ENCODE results near the gene ERC1. TPM values are rescaled to one million over a fixed set of nuclear protein-coding genes. Genes with fewer than 3 reads are reported as not detected.

ERC1 gene
- total RNA-seq, 2 donors from 2014 or later, result 40.3 to 43.0 TPM

GRCh38 chr12:1445807-1446206, 454.8 kb downstream of the ERC1 start:
- no peaks in the 10 kb centered on the region for H3K4me1 ChIP-seq
- H3K9me3 ChIP-seq, result no peaks in the 10 kb centered on the region
- peaks cover 18% of the 10 kb centered on the region for H3K36me3 ChIP-seq
- no peak for DNase-seq (ENCODE audit: low spot score)
- no peak overlapping the region for H3K27ac ChIP-seq
- no peaks in the 10 kb centered on the region for H3K27me3 ChIP-seq
- TF ChIP-seq CTCF (IDR thresholded peaks at IDR 0.05), result no peak
- H3K4me3 ChIP-seq, result no peak overlapping the region

GRCh38 chr12:1448336-1448735, 457.3 kb downstream of the ERC1 start:
- Histone ChIP-seq H3K4me3 (no peak overlapping the region), H3K9me3 (no peaks in the 10 kb centered on the region), H3K36me3 (peaks cover 18% of the 10 kb centered on the region), H3K27ac (no peak overlapping the region), H3K4me1 (no peaks in the 10 kb centered on the region), H3K27me3 (no peaks in the 10 kb centered on the region)
- TF ChIP-seq CTCF (IDR thresholded peaks at IDR 0.05), result no peak
- no peak for DNase-seq (ENCODE audit: low spot score)

- peaks cover 0 to 6% of the 10 kb centered on the region in 2 donors for H3K4me1 ChIP-seq
- no peak for DNase-seq (ENCODE audit: low spot score)
Observed at GRCh38 chr12:1453810-1454209, 462.8 kb downstream of the ERC1 start.

GRCh38 chr12:1456885-1457284, 465.9 kb downstream of the ERC1 start:
- Histone ChIP-seq H3K4me1 (peaks cover 0 to 6% of the 10 kb centered on the region in 2 donors), H3K36me3 (no peaks in the 10 kb centered on the region), H3K27me3 (no peaks in the 10 kb centered on the region), H3K4me3 (no peak overlapping the region), H3K9me3 (no peaks in the 10 kb centered on the region), H3K27ac (no peak overlapping the region)
- no peak for TF ChIP-seq CTCF (IDR thresholded peaks at IDR 0.05)
- DNase-seq (ENCODE audit: low spot score), result no peak

More at GRCh38 chr12:1453810-1454209, 462.8 kb downstream of the ERC1 start:
- Histone ChIP-seq H3K36me3 (peaks cover 1% of the 10 kb centered on the region), H3K4me3 (no peak overlapping the region), H3K27me3 (no peaks in the 10 kb centered on the region), H3K27ac (no peak overlapping the region), H3K9me3 (no peaks in the 10 kb centered on the region)
- TF ChIP-seq CTCF (IDR thresholded peaks at IDR 0.05), result no peak

- Histone ChIP-seq H3K27me3 (no peaks in the 10 kb centered on the region), H3K4me3 (no peak overlapping the region), H3K27ac (no peak overlapping the region), H3K9me3 (no peaks in the 10 kb centered on the region), H3K4me1 (peaks cover 0 to 6% of the 10 kb centered on the region in 2 donors), H3K36me3 (no peaks in the 10 kb centered on the region)
- no peak for DNase-seq (ENCODE audit: low spot score)
- TF ChIP-seq CTCF (IDR thresholded peaks at IDR 0.05), result no peak
Observed at GRCh38 chr12:1457901-1458300, 466.9 kb downstream of the ERC1 start.

GRCh38 chr12:1459339-1459738, 468.3 kb downstream of the ERC1 start:
- TF ChIP-seq CTCF (IDR thresholded peaks at IDR 0.05), result no peak
- no peak overlapping the region for H3K27ac ChIP-seq
- no peak overlapping the region for H3K4me3 ChIP-seq
- H3K9me3 ChIP-seq, result no peaks in the 10 kb centered on the region
- H3K36me3 ChIP-seq, result no peaks in the 10 kb centered on the region
- no peak for DNase-seq (ENCODE audit: low spot score)
- no peaks in the 10 kb centered on the region for H3K27me3 ChIP-seq
- peaks cover 0 to 6% of the 10 kb centered on the region in 2 donors for H3K4me1 ChIP-seq

Data from right atrium auricular region (tissue), 2 donors.